ENCODE results near the gene HOXB3. TPM values are rescaled to one million over a fixed set of nuclear protein-coding genes. Genes with fewer than 3 reads are reported as not detected.

HOXB3 gene
- total and polyA plus RNA-seq, 2 of the 13 experiments (the other 11 are each of a cell fraction or from before 2014, with no cell fraction given), result not detected

- Histone ChIP-seq H3K4me2 (ENCODE audit: low read depth, low read length) (no peak overlapping the region), H3K27ac (ENCODE audit: extremely low read length, insufficient read depth, low read length) (no peak overlapping the region), H3K36me3 (replicated peaks in 1 of 2; ENCODE audit: control insufficient read depth in 1 of 2, insufficient read depth in 2 of 2, low read length in 2 of 2) (no peaks in the 10 kb centered on the region), H3K9ac (ENCODE audit: insufficient read depth, low read depth, low read length) (no peak overlapping the region), H4K20me1 (ENCODE audit: insufficient read depth, low read length) (no peaks in the 10 kb centered on the region), H2AFZ (ENCODE audit: low read length) (no peak overlapping the region), H3K79me2 (ENCODE audit: insufficient read depth, low read length) (no peaks in the 10 kb centered on the region), H3K4me1 (ENCODE audit: insufficient read depth, low read length) (no peaks in the 10 kb centered on the region), H3K27me3 (ENCODE audit: control insufficient read depth in 1 of 2, insufficient read depth in 2 of 2, low read length in 2 of 2) (peaks cover 0 to 37% of the 10 kb centered on the region in 2 experiments; a peak in 3 of 5 replicates), H3K9me3 (ENCODE audit: low read length) (no peaks in the 10 kb centered on the region), H3K4me3 (replicated peaks in 1 of 3; ENCODE audit: insufficient read depth in 1 of 3, low read depth in 2 of 3, low read length in 3 of 3) (no peak overlapping the region)
- POLR2A ChIA-PET, result no interaction called here
- CTCF ChIA-PET (ENCODE audit: low intra/inter-chr PET ratio, low total read pairs), result no interaction called here
- no peak for TF ChIP-seq NR2F1 (CRISPR knock-in tag; IDR thresholded peaks at IDR 0.05)
- intact Hi-C loops (cut with micrococcal nuclease; ENCODE audit: unreplicated experiment), result no loop called here
- in situ Hi-C loops (cut with HindIII; ENCODE audit: extremely low pct_ligation_motif_present, low pct_unique_long_range_greater_than_20kb), result no loop called here
- ATAC-seq, result no peak
- WGBS (ENCODE audit: low lambda C conversion rate), result 71% methylated on average over 3 of the region's 3 CpGs
- BruUV-seq (replicated peaks), result no TSS peak
- no peak for FAIRE-seq
- no peak for DNase-seq (ENCODE audit: low spot score)
These were observed 90.8 kb downstream of the HOXB3 start for GRCh38 chr17:48499248-48499647.

MicroRNAs within 50 kb of the gene (microRNA counts, 767-probe panel; counts per million panel counts)
- not detected for microRNA hsa-miR-10a-5p

Small RNAs within 50 kb of the gene (microRNA-seq; reads per million reads assigned to microRNA genes)
- gene MIR196A1, result not detected

Small RNAs within 50 kb of the gene (small RNA-seq; reads per million reads assigned to genes)
- 0 reads per million in 3 experiments for gene MIR196A1 (ENCODE audit: insufficient read depth in 2 of 3, insufficient read length in 3 of 3, low read depth in 2 of 3, low replicate concordance in 1 of 3)

Other genes starting within 250 kb of the HOXB3 start
- not detected in 2 replicates for gene SKAP1, start 160.0 kb downstream of the HOXB3 start, total RNA-seq (2016; rRNA removed; fragmentation: Illumina TruSeq; extraction: Trizol)
- gene SKAP1, start 160.0 kb downstream of the HOXB3 start, polyA plus RNA-seq (2011; rRNA removed), result 0.21 TPM in 1 of 2 replicates, not detected in the other
- not detected in 2 replicates for gene HOXB1, start 59.2 kb downstream of the HOXB3 start, total RNA-seq (2016; rRNA removed; fragmentation: Illumina TruSeq; extraction: Trizol)
- not detected in 2 replicates for gene HOXB1, start 59.2 kb downstream of the HOXB3 start, polyA plus RNA-seq (2011; rRNA removed)
- gene HOXB2, start 45.1 kb downstream of the HOXB3 start, total RNA-seq (2016; rRNA removed; fragmentation: Illumina TruSeq; extraction: Trizol), result not detected in 2 replicates
- not detected in 2 replicates for gene HOXB2, start 45.1 kb downstream of the HOXB3 start, polyA plus RNA-seq (2011; rRNA removed)
- not detected in 2 replicates for gene HOXB4, start 11.9 kb downstream of the HOXB3 start, total RNA-seq (2016; rRNA removed; fragmentation: Illumina TruSeq; extraction: Trizol)
- not detected in 2 replicates for gene HOXB4, start 11.9 kb downstream of the HOXB3 start, polyA plus RNA-seq (2011; rRNA removed)
- not detected in 2 replicates for gene HOXB5, start 3.5 kb upstream of the HOXB3 start, total RNA-seq (2016; rRNA removed; fragmentation: Illumina TruSeq; extraction: Trizol)
- gene HOXB5, start 3.5 kb upstream of the HOXB3 start, polyA plus RNA-seq (2011; rRNA removed), result not detected in 2 replicates
- not detected in 2 replicates for gene HOXB6, start 14.7 kb upstream of the HOXB3 start, total RNA-seq (2016; rRNA removed; fragmentation: Illumina TruSeq; extraction: Trizol)
- gene HOXB6, start 14.7 kb upstream of the HOXB3 start, polyA plus RNA-seq (2011; rRNA removed), result not detected in 2 replicates
- gene HOXB7, start 20.8 kb upstream of the HOXB3 start, total RNA-seq (2016; rRNA removed; fragmentation: Illumina TruSeq; extraction: Trizol), result not detected in 2 replicates
- 0.04 and 0.08 TPM in 2 replicates for gene HOXB7, start 20.8 kb upstream of the HOXB3 start, polyA plus RNA-seq (2011; rRNA removed)
- gene HOXB8, start 25.1 kb upstream of the HOXB3 start, total RNA-seq (2016; rRNA removed; fragmentation: Illumina TruSeq; extraction: Trizol), result not detected in 2 replicates
- gene HOXB8, start 25.1 kb upstream of the HOXB3 start, polyA plus RNA-seq (2011; rRNA removed), result not detected in 2 replicates
- gene HOXB9, start 36.1 kb upstream of the HOXB3 start, total RNA-seq (2016; rRNA removed; fragmentation: Illumina TruSeq; extraction: Trizol), result not detected in 2 replicates
- not detected in 2 replicates for gene HOXB9, start 36.1 kb upstream of the HOXB3 start, polyA plus RNA-seq (2011; rRNA removed)
- gene PRAC1, start 132.3 kb upstream of the HOXB3 start, total RNA-seq (2016; rRNA removed; fragmentation: Illumina TruSeq; extraction: Trizol), result not detected in 2 replicates
- not detected in 2 replicates for gene PRAC1, start 132.3 kb upstream of the HOXB3 start, polyA plus RNA-seq (2011; rRNA removed)
- gene PRAC2, start 132.9 kb upstream of the HOXB3 start, total RNA-seq (2016; rRNA removed; fragmentation: Illumina TruSeq; extraction: Trizol), result not detected in 2 replicates
- not detected in 2 replicates for gene PRAC2, start 132.9 kb upstream of the HOXB3 start, polyA plus RNA-seq (2011; rRNA removed)
- gene HOXB13, start 138.5 kb upstream of the HOXB3 start, total RNA-seq (2016; rRNA removed; fragmentation: Illumina TruSeq; extraction: Trizol), result not detected in 2 replicates
- gene HOXB13, start 138.5 kb upstream of the HOXB3 start, polyA plus RNA-seq (2011; rRNA removed), result not detected in 2 replicates
- gene TTLL6, start 227.0 kb upstream of the HOXB3 start, total RNA-seq (2016; rRNA removed; fragmentation: Illumina TruSeq; extraction: Trizol), result 0.04 TPM in 1 of 2 replicates, not detected in the other
- gene TTLL6, start 227.0 kb upstream of the HOXB3 start, polyA plus RNA-seq (2011; rRNA removed), result 0.08 and 0.25 TPM in 2 replicates
- 72.9 and 112 TPM in 2 replicates for gene CALCOCO2, start 240.8 kb upstream of the HOXB3 start, total RNA-seq (2016; rRNA removed; fragmentation: Illumina TruSeq; extraction: Trizol)
- gene CALCOCO2, start 240.8 kb upstream of the HOXB3 start, polyA plus RNA-seq (2011; rRNA removed), result 109 and 111 TPM in 2 replicates